Suppressor macrophage treated with lipopolysaccharide for 1 hour (primary cell): Measurements from ENCODE around the gene DUSP8.
"Not testable (repeated sequence)": the region's sequence is repeated elsewhere in the genome, so short reads cannot be mapped to it uniquely, and the experiment has no call there.

Experiments used
- DNase-seq, 3 donors: peaks; one replicate each; pipeline ENCODE4 v3.0.0-alpha.2; 2020 to 2022

The DUSP8 gene

GRCh38 chr11:1584661-1585370, 12.7 kb upstream of the DUSP8 start, which contains the start of gene KRTAP5-1:
Gene KRTAP5-1 (minus strand): TSS chr11:1585283. CDS start chr11:1585249, 34 bp downstream.
- DNase-seq: not testable (repeated sequence)

DNA sequence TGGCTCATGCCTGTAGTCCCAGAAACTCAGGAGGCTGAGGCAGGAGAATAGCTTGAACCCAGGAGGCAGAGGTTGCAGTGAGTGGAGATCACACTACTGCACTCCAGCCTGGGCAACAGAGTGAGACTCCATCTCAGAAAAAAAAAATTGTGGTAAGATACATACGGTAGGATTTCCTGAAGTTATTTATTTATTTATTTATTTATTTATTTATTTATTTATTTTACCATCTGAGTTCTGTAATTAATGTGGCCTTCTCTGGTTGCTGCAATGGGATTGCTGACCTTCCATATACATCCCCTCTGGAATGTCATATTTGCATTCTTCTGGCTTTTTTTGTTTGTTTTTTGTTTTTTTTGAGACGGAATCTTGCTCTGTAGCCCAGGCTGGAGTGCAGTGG, 10.8 kb upstream of the DUSP8 start:
- not testable (repeated sequence) for DNase-seq

DNA sequence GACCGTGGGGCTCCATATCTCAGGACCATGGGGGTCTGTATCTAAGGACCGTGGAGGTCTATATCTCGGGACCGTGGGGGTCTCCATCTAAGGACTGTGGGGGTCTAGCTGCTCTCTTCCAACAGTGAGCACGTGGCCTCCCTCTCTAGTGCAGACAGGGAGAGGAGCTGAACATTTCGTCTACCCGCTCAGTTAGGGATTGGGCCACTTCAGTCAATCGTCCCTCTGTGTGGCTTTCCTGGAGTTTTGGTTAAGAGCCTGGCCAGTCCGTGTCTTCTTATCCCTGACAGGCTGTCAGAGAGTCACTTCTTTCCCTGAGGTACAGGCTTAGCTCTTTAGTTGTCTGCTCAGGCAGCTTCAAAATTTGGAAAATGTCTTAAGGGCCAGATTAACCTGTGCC, 9.9 kb upstream of the DUSP8 start:
- no peak for DNase-seq

DNA sequence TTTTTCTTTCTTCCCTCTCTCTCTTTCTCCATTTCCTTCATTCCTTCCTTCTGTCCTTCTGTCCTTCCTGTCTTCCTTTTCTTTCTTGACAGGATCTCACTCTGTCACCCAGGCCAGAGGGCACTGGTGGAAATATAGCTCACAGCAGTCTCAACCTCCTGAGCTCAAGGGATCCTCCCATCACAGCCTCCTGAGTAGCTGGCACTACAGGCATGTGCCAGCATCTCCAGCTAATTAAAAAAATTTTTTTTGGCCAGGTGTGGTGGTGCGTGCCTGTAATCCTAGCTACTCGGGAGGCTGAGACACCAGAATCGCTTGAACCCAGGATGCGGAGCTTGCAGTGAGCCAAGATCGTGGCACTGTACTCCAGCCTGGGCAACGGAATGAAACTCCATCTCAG, 4.8 kb upstream of the DUSP8 start:
- no peak for DNase-seq

- DNase-seq: not testable (repeated sequence)
Observed at GRCh38 chr11:1575756-1576155, 3.7 kb upstream of the DUSP8 start.

GRCh38 chr11:1574933-1575242, 2.8 kb upstream of the DUSP8 start:
- no peak for DNase-seq

- peak; percentile 49 to 76 (median 64) for DNase-seq
Observed at GRCh38 chr11:1574238-1574932, 2.3 kb upstream of the DUSP8 start.

DNA sequence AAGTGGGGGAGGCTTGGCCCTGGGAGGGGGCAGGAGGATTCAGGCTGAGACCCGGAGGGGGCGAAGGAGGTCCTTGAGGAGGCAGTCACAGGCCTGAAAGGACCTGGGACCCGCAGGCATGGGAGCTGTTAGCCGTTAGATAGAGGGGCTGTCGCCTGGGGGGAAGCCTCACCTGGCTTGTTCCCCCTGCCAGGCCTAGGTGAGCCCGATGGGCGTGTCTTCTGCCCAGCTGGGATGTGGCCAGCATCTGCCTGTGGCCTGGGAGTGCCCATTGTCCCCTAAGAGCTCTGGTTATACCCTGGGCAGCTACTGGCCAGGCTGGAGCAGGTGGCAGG, 1.8 kb upstream of the DUSP8 start:
- DNase-seq: no peak

- peak in 1 of 3 donors; percentile 22 for DNase-seq
Observed at GRCh38 chr11:1573077-1573902, 1.2 kb upstream of the DUSP8 start.

DNA sequence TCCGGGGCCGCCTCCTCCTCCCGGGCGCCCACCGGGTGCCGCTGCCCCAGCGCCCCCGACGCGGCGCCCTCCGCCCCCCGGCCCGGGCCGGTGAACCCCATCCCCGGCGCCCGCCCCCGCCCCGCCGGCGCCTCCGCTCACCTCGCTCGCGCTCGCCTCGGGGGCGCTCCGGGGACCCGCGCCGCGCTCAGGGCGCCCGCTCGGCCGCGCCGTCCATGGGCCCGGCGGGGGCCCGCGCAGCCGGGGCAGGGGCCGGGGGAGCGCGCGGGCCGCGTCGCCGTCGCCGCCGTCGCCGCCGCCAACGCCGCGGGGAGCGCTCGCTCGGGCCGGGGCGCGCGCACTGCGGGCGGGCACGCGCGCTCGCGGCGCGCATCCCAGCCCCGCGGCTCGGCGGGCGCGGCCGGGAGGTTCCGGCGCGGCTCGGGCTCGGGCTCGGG, 293 bp downstream of the DUSP8 start:
- DNase-seq: no peak

DNA sequence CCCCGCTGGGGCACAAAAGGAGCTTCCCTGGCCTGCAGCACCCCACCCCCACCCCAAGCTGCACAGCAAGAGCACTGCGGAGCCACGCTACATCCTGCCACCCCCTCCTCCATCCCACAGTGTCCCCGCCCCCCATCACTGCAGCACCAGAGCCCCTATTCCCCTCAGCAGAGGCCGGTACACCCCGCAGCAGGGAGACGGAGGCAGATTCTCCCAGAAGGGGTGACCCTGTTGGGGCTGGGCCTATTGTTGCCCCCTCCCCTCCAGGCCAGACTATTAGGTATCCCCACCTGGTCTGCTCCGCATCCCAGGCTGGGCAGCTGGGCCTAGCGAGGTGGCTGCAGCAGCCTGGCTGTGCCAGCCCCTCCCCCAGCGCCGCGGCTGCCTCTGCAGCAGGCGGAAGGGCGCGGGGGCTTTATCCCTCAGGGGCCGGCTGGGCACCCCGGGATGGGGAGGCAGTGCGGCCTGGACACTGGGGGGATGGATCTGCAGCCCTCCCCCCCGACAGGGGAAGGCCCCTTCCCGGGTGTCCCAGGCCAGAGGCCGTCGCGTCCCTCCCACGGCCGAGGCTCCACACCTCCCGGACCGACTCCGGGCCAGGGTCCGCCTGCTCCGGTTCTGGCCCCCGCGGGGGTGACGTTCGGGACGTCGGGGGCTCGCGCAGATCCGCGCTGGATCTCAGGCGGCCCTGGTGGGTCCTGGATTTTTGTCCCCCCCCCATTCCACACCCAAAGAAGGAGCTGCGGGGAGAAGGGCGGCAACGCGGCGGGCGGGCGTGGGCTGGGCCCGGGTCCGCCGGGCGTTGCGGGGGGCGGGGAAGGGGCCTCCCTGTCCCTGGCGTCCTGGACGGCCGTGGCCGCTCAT, 943 bp downstream of the DUSP8 start:
- peak in 1 of 3 donors; percentile 14 for DNase-seq

- DNase-seq: no peak
Observed at GRCh38 chr11:1570531-1570895, 1.6 kb downstream of the DUSP8 start.

- no peak for DNase-seq
Observed at GRCh38 chr11:1570001-1570453, 2.0 kb downstream of the DUSP8 start.

DNA sequence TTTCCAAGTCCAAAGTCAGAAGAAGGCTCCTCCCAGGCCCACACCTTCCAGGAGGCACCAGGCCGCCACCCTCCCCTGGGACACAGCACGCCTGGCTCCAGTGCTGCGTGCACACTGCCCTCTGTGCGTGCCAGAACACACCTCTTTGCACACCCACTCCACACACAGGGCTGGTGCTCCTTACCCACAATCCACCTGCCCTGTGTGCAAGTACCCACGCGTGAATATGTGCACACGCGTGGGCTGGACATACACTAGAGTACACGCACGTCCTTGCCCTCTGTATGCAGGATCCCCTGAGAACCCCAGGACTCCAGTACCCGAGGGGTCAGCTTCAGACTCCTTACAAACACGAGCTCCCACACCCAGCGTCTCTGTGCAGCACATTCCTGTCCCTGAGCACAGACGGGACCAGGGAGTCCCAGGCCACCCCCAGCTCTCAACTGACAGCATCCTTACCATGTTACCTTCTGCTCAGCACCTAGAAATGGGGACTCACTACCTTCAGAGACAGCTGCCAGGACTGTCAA, 2.8 kb downstream of the DUSP8 start:
- DNase-seq: no peak

GRCh38 chr11:1568441-1568911, 3.6 kb downstream of the DUSP8 start:
- DNase-seq: no peak

- DNase-seq: no peak
Observed at GRCh38 chr11:1567721-1568100, 4.4 kb downstream of the DUSP8 start.

- DNase-seq: no peak
Observed at GRCh38 chr11:1567052-1567720, 4.9 kb downstream of the DUSP8 start.

- no peak for DNase-seq
Observed at GRCh38 chr11:1566381-1567051, 5.6 kb downstream of the DUSP8 start.

GRCh38 chr11:1565904-1566247, 6.2 kb downstream of the DUSP8 start:
- DNase-seq: no peak

GRCh38 chr11:1565173-1565903, 6.7 kb downstream of the DUSP8 start:
- DNase-seq: no peak
